Body of pancreas (tissue), 4 donors: Measurements from ENCODE around the gene GSC2.

Experiments
- POLR2A ChIP-seq, 3 donors: fragments of 450-650 bp; IDR thresholded peaks; one replicate each; pipeline ENCODE4 v1.6.1; 2016; ENCODE audit warnings: antibody characterized with exemption in 3 of 3, mild to moderate bottlenecking in 2 of 3
- TF ChIP-seq, protein P1 (sequence below), 7 experiments: fragments of 450-650 bp in 4 of 7; fragments of 200-600 bp in 3 of 7; sonication (generic) in 3 of 7; IDR thresholded peaks; one replicate each; pipeline ENCODE4 v1.5.1; 2016 to 2019; ENCODE audit warnings: antibody characterized with exemption in 7 of 7

DNA sequence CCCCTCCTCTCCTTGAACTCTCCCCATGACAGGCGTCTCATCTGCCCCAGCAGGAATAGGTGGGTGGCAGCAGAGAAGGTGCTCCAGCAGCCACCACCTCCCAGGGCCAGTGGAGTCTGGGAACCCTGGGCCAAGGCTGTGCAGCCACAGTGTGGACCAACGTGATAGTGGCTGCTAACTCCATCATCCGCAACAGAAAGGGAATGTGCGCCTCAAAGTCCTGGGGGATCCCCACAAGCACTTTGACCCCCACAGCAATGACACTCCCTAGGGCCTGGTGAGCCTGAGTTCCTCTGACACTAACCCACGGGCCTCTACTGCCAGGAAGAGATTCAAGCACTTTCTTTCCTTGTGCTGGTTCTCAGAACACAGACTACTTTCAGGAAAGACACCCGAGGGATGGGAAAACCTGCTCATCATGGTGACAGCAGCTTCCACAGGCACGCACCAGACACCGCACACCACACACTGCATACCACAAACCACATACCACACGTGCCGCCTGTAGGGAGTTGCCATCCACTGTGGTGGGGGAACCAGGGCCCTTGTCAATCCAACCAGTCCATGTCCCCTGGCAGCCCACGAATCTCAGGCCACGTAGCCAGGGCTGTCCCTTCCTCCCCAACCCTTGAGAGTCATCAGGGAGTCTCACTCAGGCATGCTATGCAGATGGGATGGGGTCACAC lies 31.8 kb upstream of the GSC2 start:
- TF ChIP-seq, protein P1, sequence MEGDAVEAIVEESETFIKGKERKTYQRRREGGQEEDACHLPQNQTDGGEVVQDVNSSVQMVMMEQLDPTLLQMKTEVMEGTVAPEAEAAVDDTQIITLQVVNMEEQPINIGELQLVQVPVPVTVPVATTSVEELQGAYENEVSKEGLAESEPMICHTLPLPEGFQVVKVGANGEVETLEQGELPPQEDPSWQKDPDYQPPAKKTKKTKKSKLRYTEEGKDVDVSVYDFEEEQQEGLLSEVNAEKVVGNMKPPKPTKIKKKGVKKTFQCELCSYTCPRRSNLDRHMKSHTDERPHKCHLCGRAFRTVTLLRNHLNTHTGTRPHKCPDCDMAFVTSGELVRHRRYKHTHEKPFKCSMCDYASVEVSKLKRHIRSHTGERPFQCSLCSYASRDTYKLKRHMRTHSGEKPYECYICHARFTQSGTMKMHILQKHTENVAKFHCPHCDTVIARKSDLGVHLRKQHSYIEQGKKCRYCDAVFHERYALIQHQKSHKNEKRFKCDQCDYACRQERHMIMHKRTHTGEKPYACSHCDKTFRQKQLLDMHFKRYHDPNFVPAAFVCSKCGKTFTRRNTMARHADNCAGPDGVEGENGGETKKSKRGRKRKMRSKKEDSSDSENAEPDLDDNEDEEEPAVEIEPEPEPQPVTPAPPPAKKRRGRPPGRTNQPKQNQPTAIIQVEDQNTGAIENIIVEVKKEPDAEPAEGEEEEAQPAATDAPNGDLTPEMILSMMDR (IDR thresholded peaks at IDR 0.05) = no peak
- no peak for TF ChIP-seq POLR2A (IDR thresholded peaks at IDR 0.05)
